Left colon (tissue), 2 donors: ENCODE data around the gene LBH. TPM values are rescaled to one million over a fixed set of nuclear protein-coding genes. Genes with fewer than 3 reads are reported as not detected.
"Not testable (repeated sequence)": the region's sequence is repeated elsewhere in the genome, so short reads cannot be mapped to it uniquely, and the experiment has no call there.

Experiments
- ATAC-seq: fragments of 200-7000 bp; cut with Tn5 transposase; one replicate; pipeline ENCODE4 v1.9.1; 2020; ENCODE audit warnings: mild to moderate bottlenecking, moderate library complexity
- DNase-seq, 2 donors: peaks; one replicate each; pipeline ENCODE4 v3.0.0-alpha.2; 2020
- intact Hi-C, 2 donors: fragments of 100-400 bp; cut with DNase I in 1 of 2; cut with micrococcal nuclease in 1 of 2; formaldehyde crosslinking; loops; one replicate each; pipeline versions ENCODE4 v1.11.2 to v1.14.0; 2022; cut with DNase I, micrococcal nuclease
- total RNA-seq, 2 donors: library from RNA; stranded (reverse); fragmentation: NEBNext Ultra II Directional; extraction: Animal tissue kit (Norgen Biotek cat#: 25700); gene quantifications; one replicate each; pipeline ENCODE4 v1.2.1, GENCODE V29; 2021
- donor health status: DM: no; HTN: no; CAD: no.
- donor health status: DM: yes; HTN: yes; CAD: no.

The LBH gene
- total RNA-seq, 2 donors from 2014 or later, result 7.5 to 14.5 TPM

DNA sequence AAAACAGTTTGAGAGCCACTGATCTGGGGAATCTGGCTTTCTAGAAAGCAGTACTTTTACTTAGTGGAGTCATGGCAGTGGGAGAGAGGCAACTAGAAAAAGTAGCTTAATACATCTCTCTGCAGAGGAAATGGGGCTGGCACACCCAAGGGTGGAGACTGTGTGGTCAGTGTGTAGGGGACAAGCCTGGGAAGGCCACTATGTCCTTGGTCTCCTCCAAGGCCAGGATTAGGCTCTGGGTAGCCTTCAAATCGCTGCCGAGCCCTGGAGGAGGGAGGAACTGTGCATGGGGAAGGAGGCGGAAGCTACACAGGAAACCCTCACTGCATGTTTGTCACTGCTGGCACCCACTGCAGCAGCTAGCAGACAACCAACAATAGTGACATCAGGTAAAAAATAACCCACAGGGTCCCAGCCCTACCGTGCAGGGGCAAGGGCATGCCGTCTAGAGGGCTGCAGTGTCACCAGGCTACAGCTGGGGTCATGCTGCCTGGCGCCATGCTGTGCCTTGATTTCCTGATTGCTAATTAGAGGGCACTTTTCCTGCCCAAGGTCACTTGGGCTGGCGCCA is 34.8 kb downstream of the LBH start:
- intact Hi-C loops, result no loop called here
- peak; percentile 25 for ATAC-seq
- peak in 1 of 2 donors; percentile 34 for DNase-seq

GRCh38 chr2:30266705-30267104 is 35.4 kb downstream of the LBH start:
- ATAC-seq, result no peak
- DNase-seq, result no peak
- intact Hi-C loops, result no loop called here

- no peak for DNase-seq
- no peak for ATAC-seq
- intact Hi-C loops, result no loop called here
Observed at GRCh38 chr2:30267161-30267975, 36.0 kb downstream of the LBH start.

DNA sequence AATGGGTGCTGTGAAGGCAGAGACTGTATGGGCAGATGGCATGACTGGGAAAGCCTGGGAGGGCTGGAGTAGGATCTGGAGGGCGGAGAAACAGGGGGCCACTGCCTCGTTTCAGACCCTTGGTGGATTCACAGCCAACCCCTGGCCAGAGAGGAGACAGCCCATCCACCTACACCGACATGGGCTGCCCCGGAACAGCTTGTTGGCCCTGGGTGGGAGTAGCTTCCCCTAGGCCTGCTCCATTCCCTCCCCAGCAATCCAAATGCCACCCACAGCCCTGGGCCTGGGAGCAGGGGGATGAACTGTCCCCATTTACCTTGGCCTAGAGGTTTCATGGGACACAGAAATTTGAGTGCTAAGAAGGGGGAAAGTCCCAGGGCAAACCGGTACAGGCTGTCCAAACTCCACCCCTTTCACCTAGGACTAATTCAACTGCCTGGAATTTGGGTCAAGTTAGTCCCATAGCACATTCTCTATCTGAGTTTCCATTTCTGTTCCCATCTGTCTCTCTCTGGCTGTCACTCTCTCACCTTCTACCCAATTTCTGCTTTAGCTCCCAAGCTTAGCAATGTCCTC is 37.0 kb downstream of the LBH start:
- intact Hi-C loops, result no loop called here
- ATAC-seq (no peak), DNase-seq (no peak)

DNA sequence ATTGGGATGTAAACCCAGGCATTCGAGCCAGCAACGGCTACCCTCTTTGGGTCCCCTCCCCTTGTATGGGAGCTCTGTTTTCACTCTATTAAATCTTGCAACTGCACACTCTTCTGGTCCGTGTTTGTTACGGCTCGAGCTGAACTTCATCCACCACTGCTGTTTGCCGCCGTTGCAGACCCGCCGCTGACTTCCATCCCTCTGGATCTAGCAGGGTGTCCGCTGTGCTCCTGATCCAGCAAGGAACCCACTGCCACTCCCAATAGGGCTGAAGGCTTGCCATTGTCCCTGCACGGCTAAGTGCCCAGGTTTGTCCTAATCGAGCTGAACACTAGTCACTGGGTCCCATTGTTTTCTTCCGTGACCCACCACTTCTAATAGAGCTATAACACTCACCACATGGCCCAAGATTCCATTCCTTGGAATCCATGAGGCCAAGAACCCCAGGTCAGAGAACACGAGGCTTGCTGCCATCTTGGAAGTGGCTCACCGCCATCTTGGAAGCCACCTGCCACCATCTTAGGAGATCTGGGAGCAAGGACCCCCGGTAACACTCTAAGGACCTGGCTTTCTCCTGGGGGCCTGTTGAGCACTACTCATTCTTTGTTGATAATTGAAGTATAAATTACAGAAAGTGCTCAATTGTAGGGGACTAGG is 37.9 kb downstream of the LBH start:
- intact Hi-C loops, DNase-seq, ATAC-seq: not testable (repeated sequence)

GRCh38 chr2:30269771-30270145 is 38.4 kb downstream of the LBH start:
- no peak for ATAC-seq
- intact Hi-C loops, result no loop called here
- DNase-seq, result no peak

DNA sequence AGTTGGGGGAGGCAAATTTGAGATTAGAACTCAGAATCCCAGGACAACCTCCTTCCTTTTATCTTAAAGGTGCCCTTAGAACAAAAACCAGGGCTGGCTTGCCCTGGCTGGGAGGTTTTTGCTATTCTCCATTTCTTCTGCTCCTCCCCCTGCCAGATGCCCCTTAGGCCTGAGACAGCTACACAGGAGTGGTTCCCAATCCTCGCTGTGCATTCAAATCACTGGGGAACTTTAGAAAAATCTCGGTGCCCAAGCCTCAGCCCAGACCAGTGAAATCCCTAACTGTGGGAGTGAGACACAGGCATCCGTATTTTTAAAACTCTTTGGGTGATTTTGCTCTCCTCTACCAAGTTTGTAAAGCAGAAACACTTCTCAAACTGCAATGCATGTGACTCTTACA is 38.8 kb downstream of the LBH start:
- DNase-seq (no peak), ATAC-seq (no peak)
- intact Hi-C loops, result no loop called here

DNA sequence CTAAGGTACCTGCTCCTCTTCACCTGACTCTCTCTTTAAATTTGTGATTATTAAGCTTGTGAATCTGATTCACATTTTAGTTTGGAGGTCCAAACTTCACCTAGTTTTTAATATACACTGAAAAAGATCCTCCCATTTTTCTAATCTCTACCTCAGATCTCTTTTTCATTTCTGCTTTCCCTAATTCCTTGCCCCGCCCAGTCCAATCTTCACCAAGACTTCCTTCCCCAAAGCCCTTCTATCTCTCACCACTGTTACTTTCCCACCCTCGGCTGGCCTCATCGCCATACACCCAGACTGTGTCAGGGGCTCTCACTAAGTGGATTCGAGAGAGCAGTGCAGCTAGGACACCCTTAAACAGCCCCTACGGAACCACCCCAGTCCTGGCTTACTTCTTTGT is 40.0 kb downstream of the LBH start:
- ATAC-seq, result no peak
- intact Hi-C loops, result no loop called here

DNA sequence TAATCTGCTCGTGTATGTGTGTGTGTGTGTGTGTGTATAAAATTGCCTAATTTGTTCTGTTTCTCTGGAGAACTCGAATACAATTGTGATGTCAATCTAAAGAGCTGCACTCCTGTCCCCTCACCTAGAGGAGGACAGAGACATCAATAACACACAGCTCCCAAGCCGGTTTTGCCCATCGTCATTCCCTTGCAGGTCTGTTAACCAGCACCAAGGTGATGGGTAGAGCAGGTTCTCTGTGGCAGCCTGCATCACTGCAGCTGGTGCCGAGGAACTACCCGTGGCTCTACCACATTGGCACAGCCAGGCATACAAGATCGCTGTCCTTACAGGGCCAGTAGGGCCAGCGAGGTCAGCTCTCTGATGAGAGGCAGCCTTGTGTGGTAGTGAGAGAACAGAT is 41.0 kb downstream of the LBH start:
- ATAC-seq (no peak), DNase-seq (no peak)
- intact Hi-C loops, result no loop called here

More for the DNA sequence above, 40.0 kb downstream of the LBH start:
- no peak for DNase-seq

- ATAC-seq, result no peak
- intact Hi-C loops, result no loop called here
- peak in 1 of 2 donors; percentile 29 for DNase-seq
Observed at GRCh38 chr2:30272761-30273573, 41.6 kb downstream of the LBH start.

DNA sequence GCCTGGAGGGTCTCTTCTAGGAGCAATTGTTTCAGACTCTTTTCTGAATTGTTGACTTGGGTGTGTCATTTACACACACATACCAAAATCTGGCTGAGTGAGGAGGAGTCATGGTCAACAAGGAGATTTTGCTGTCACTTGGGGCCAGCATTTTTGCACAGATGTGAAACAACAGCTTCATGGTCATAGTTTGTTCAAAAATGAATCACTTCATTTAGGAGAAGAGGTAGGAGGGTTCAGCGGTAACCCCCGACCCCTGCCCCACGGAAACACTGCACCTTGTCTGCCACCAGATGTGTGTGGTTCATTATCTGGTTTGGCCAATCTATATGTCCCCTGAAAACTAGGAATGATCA is 42.2 kb downstream of the LBH start:
- ATAC-seq (no peak), DNase-seq (no peak)
- intact Hi-C loops, result no loop called here

- ATAC-seq (peak; percentile 2), DNase-seq (no peak)
- intact Hi-C loops, result no loop called here
Observed at GRCh38 chr2:30275256-30275655, 43.9 kb downstream of the LBH start.

- intact Hi-C loops, result no loop called here
- ATAC-seq, result peak; percentile 40
- peak; percentile 35 to 40 for DNase-seq
Observed at GRCh38 chr2:30276455-30276911, 45.1 kb downstream of the LBH start.

- DNase-seq, result no peak
- no peak for ATAC-seq
- intact Hi-C loops, result no loop called here
Observed at GRCh38 chr2:30277582-30277981, 46.2 kb downstream of the LBH start.

- ATAC-seq, result no peak
- DNase-seq, result no peak
- intact Hi-C loops, result no loop called here
Observed at GRCh38 chr2:30278419-30278818, 47.1 kb downstream of the LBH start.

DNA sequence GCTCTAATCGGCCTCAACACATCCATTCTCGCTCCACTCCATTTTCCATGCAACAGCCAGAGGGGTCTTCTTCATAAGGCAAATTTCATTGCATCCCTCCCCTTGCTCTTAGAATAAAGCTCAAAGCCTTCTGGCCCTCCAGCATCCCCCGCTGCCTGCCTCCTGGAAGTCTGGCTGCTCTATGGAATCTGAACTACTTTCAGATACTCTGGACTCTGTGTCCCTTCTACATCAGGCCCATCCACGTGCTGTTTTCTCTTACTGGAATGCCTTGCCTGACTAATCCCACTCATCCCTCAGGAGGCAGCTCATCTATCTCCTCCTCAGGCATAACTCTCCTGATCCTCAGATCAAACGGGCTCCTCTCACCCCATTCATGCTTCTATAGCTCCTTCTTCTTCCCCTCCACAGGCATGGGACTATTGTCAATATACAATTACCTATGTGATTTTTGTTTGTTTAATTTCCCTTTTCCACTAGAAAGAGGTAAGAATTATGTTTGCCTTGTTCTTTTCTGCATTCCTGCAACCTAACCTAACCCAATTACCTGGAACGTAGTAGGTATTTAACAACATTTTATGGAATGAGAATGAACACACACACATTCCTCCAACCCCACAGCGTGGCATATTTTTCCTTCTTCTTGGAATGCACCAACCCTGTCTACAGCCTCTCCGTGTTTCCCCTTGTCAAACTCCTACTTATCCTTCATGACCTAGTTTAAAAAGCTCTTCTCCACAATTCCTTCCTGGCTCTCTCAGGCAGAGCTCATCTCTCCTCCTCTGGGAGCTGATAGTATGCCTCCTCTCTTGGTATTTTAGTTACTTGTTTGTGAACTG is 49.5 kb downstream of the LBH start:
- intact Hi-C loops, result no loop called here
- no peak for DNase-seq
- ATAC-seq, result no peak

DNA sequence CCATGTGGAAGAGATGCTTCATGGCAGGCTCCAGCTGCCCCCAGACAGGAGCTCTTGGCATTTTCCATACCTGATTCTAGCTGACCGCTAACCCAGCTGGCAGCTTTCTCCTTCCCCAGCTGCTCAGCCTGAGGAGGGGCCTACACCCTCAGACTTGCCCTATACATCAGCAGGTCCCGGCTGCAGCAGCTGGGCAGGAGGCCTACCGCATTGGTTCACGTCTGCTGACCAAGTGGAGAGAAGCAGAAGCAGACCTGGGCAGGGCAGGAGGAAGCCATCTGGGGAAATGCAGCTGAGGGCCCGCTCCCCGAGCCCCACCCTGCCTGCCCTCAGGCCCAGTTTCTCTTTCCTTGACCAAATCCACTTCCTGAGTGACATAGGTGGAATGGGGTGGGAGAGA is 50.7 kb downstream of the LBH start:
- peak in 1 of 2 donors; percentile 22 for DNase-seq
- peak; percentile 19 for ATAC-seq

GRCh38 chr2:30282721-30283120 is 51.4 kb downstream of the LBH start:
- no peak for ATAC-seq
- intact Hi-C loops, result no loop called here
- no peak for DNase-seq

More for the DNA sequence above, 50.7 kb downstream of the LBH start:
- intact Hi-C loops, result no loop called here
